ENCODE results near the gene SRSF10. TPM values are rescaled to one million over a fixed set of nuclear protein-coding genes. Genes with fewer than 3 reads are reported as not detected.
A peak's percentile ranks its signal among the peaks of the same experiment; 100 is the strongest.

The SRSF10 gene
- total and polyA plus RNA-seq, 9 donors: 77.4 to 141 (median 107) TPM

- Histone ChIP-seq H3K4me3 (ENCODE audit: low read length) (peak overlapping the region; percentile 90), H3K27ac (ENCODE audit: low read length) (peak overlapping the region; percentile 99), H3K36me3 (ENCODE audit: control insufficient read depth, insufficient read depth, low read length) (peaks cover 23% of the 10 kb centered on the region), H3K9me3 (replicated peaks; ENCODE audit: control insufficient read depth, low read depth, low read length) (no peaks in the 10 kb centered on the region), H3K27me3 (ENCODE audit: control insufficient read depth, insufficient read depth, low read length) (no peaks in the 10 kb centered on the region), H3K4me1 (ENCODE audit: control insufficient read depth, insufficient read depth, low read length) (peaks cover 11% of the 10 kb centered on the region)
- no peak for DNase-seq
- WGBS (ENCODE audit: insufficient coverage): no CpG with 5 or more reads among the region's 4 CpGs
These were observed 1.3 kb downstream of the SRSF10 start for GRCh38 chr1:23978805-23979204.

- Histone ChIP-seq H3K36me3 (ENCODE audit: control insufficient read depth, insufficient read depth, low read length) (peaks cover 28% of the 10 kb centered on the region), H3K9me3 (replicated peaks; ENCODE audit: control insufficient read depth, low read depth, low read length) (no peaks in the 10 kb centered on the region), H3K27ac (ENCODE audit: low read length) (no peak overlapping the region), H3K27me3 (ENCODE audit: control insufficient read depth, insufficient read depth, low read length) (no peaks in the 10 kb centered on the region), H3K4me3 (ENCODE audit: low read length) (no peak overlapping the region), H3K4me1 (ENCODE audit: control insufficient read depth, insufficient read depth, low read length) (peaks cover 11% of the 10 kb centered on the region)
- DNase-seq: no peak
- no CpG with 5 or more reads among the region's 1 CpG for WGBS (ENCODE audit: insufficient coverage)
These were observed 2.3 kb downstream of the SRSF10 start for GRCh38 chr1:23977854-23978191.

- peaks cover 30% of the 10 kb centered on the region for H3K36me3 ChIP-seq (ENCODE audit: control insufficient read depth, insufficient read depth, low read length)
- H3K4me1 ChIP-seq (ENCODE audit: control insufficient read depth, insufficient read depth, low read length): peaks cover 11% of the 10 kb centered on the region
- H3K9me3 ChIP-seq (replicated peaks; ENCODE audit: control insufficient read depth, low read depth, low read length): no peaks in the 10 kb centered on the region
- no peak overlapping the region for H3K4me3 ChIP-seq (ENCODE audit: low read length)
- no peak for DNase-seq
- no peaks in the 10 kb centered on the region for H3K27me3 ChIP-seq (ENCODE audit: control insufficient read depth, insufficient read depth, low read length)
- no peak overlapping the region for H3K27ac ChIP-seq (ENCODE audit: low read length)
- 46% methylated on average over 2 of the region's 4 CpGs for WGBS (ENCODE audit: insufficient coverage)
These were observed 2.8 kb downstream of the SRSF10 start for GRCh38 chr1:23977187-23977853.

GRCh38 chr1:23967871-23968270, 12.3 kb downstream of the SRSF10 start:
- no peak overlapping the region for H3K27ac ChIP-seq (ENCODE audit: low read length)
- WGBS (ENCODE audit: insufficient coverage): no CpG with 5 or more reads among the region's 2 CpGs
- no peaks in the 10 kb centered on the region for H3K9me3 ChIP-seq (replicated peaks; ENCODE audit: control insufficient read depth, low read depth, low read length)
- DNase-seq: no peak
- H3K27me3 ChIP-seq (ENCODE audit: control insufficient read depth, insufficient read depth, low read length): no peaks in the 10 kb centered on the region
- peaks cover 25% of the 10 kb centered on the region for H3K36me3 ChIP-seq (ENCODE audit: control insufficient read depth, insufficient read depth, low read length)
- no peak overlapping the region for H3K4me3 ChIP-seq (ENCODE audit: low read length)
- H3K4me1 ChIP-seq (ENCODE audit: control insufficient read depth, insufficient read depth, low read length): no peaks in the 10 kb centered on the region

- H3K36me3 ChIP-seq (ENCODE audit: control insufficient read depth, insufficient read depth, low read length): peaks cover 19% of the 10 kb centered on the region
- H3K4me3 ChIP-seq (ENCODE audit: low read length): no peak overlapping the region
- H3K27me3 ChIP-seq (ENCODE audit: control insufficient read depth, insufficient read depth, low read length): no peaks in the 10 kb centered on the region
- H3K4me1 ChIP-seq (ENCODE audit: control insufficient read depth, insufficient read depth, low read length): no peaks in the 10 kb centered on the region
- no peaks in the 10 kb centered on the region for H3K9me3 ChIP-seq (replicated peaks; ENCODE audit: control insufficient read depth, low read depth, low read length)
- DNase-seq: no peak
- no peak overlapping the region for H3K27ac ChIP-seq (ENCODE audit: low read length)
These were observed 13.1 kb downstream of the SRSF10 start for GRCh38 chr1:23966973-23967493.

- no CpG with 5 or more reads among the region's 5 CpGs for WGBS (ENCODE audit: insufficient coverage)
- no peak for DNase-seq
- Histone ChIP-seq H3K27me3 (ENCODE audit: control insufficient read depth, insufficient read depth, low read length) (no peaks in the 10 kb centered on the region), H3K9me3 (replicated peaks; ENCODE audit: control insufficient read depth, low read depth, low read length) (no peaks in the 10 kb centered on the region), H3K4me3 (ENCODE audit: low read length) (no peak overlapping the region), H3K27ac (ENCODE audit: low read length) (peak overlapping the region; percentile 5), H3K4me1 (ENCODE audit: control insufficient read depth, insufficient read depth, low read length) (peaks cover 2% of the 10 kb centered on the region), H3K36me3 (ENCODE audit: control insufficient read depth, insufficient read depth, low read length) (peaks cover 16% of the 10 kb centered on the region)
These were observed 15.1 kb downstream of the SRSF10 start for GRCh38 chr1:23964790-23965740.

- peak overlapping the region; percentile 10 for H3K27ac ChIP-seq (ENCODE audit: low read length)
- H3K4me3 ChIP-seq (ENCODE audit: low read length): no peak overlapping the region
- no peaks in the 10 kb centered on the region for H3K27me3 ChIP-seq (ENCODE audit: control insufficient read depth, insufficient read depth, low read length)
- DNase-seq: no peak
- H3K4me1 ChIP-seq (ENCODE audit: control insufficient read depth, insufficient read depth, low read length): peaks cover 2% of the 10 kb centered on the region
- H3K9me3 ChIP-seq (replicated peaks; ENCODE audit: control insufficient read depth, low read depth, low read length): no peaks in the 10 kb centered on the region
- 81% methylated on average over 2 of the region's 3 CpGs for WGBS (ENCODE audit: insufficient coverage)
- H3K36me3 ChIP-seq (ENCODE audit: control insufficient read depth, insufficient read depth, low read length): peaks cover 14% of the 10 kb centered on the region
These were observed 15.9 kb downstream of the SRSF10 start for GRCh38 chr1:23964235-23964668.

- no CpG with 5 or more reads among the region's 1 CpG for WGBS (ENCODE audit: insufficient coverage)
- Histone ChIP-seq H3K9me3 (replicated peaks; ENCODE audit: control insufficient read depth, low read depth, low read length) (no peaks in the 10 kb centered on the region), H3K36me3 (ENCODE audit: control insufficient read depth, insufficient read depth, low read length) (peaks cover 14% of the 10 kb centered on the region), H3K4me3 (ENCODE audit: low read length) (no peak overlapping the region), H3K27ac (ENCODE audit: low read length) (peak overlapping the region; percentile 10), H3K27me3 (ENCODE audit: control insufficient read depth, insufficient read depth, low read length) (no peaks in the 10 kb centered on the region), H3K4me1 (ENCODE audit: control insufficient read depth, insufficient read depth, low read length) (peaks cover 2% of the 10 kb centered on the region)
- no peak for DNase-seq
These were observed 16.4 kb downstream of the SRSF10 start for GRCh38 chr1:23963617-23964234.

GRCh38 chr1:23960291-23961020, 19.7 kb downstream of the SRSF10 start:
- Histone ChIP-seq H3K4me3 (ENCODE audit: low read length) (peak overlapping the region; percentile 78), H3K36me3 (ENCODE audit: control insufficient read depth, insufficient read depth, low read length) (peaks cover 7% of the 10 kb centered on the region), H3K4me1 (ENCODE audit: control insufficient read depth, insufficient read depth, low read length) (peaks cover 9% of the 10 kb centered on the region), H3K27ac (ENCODE audit: low read length) (peak overlapping the region; percentile 100), H3K9me3 (replicated peaks; ENCODE audit: control insufficient read depth, low read depth, low read length) (no peaks in the 10 kb centered on the region), H3K27me3 (ENCODE audit: control insufficient read depth, insufficient read depth, low read length) (no peaks in the 10 kb centered on the region)
- WGBS (ENCODE audit: insufficient coverage): 0% methylated on average over 4 of the region's 15 CpGs
- peak; percentile 76 for DNase-seq

Measured in muscle of leg (tissue), 11 donors.